Neural cell (in vitro differentiated cells): ENCODE results near the gene ARF1. TPM values are rescaled to one million over a fixed set of nuclear protein-coding genes. Genes with fewer than 3 reads are reported as not detected.

Experiments used
- H2AFZ ChIP-seq: fragments of 200-600, 300-800 bp; sonication (generic), shearing (Covaris generic); 2 replicates; pipeline ENCODE4 v1.6.0; 2014; ENCODE audit warnings: low read depth, mild to moderate bottlenecking, antibody characterized with exemption, low read length, moderate library complexity
- H3F3A ChIP-seq: fragments of 200-600 bp; shearing (Covaris generic); 2 replicates; pipeline ENCODE4 v1.6.1; 2016; ENCODE audit warnings: mild to moderate bottlenecking, moderate library complexity, mixed read lengths, antibody characterized with exemption, low read length; ENCODE audit not compliant: insufficient read depth, poor library complexity, severe bottlenecking
- H3K27ac ChIP-seq: fragments of 200-600, 300-800 bp; sonication (generic), shearing (Covaris generic); 2 replicates; pipeline ENCODE4 v1.5.1; 2014; ENCODE audit warnings: mild to moderate bottlenecking, low read length, moderate library complexity
- H3K27me3 ChIP-seq: fragments of 300-800, 200-600 bp; sonication (generic), shearing (Covaris generic); 2 replicates; pipeline ENCODE4 v1.6.0; 2014; ENCODE audit warnings: mild to moderate bottlenecking, low read depth, low read length, moderate library complexity; ENCODE audit not compliant: insufficient read depth
- H3K36me3 ChIP-seq: fragments of 300-800, 200-600 bp; sonication (generic), shearing (Covaris generic); 2 replicates; pipeline ENCODE4 v1.5.1; 2014; ENCODE audit warnings: mild to moderate bottlenecking, antibody characterized with exemption, low read length, moderate library complexity; ENCODE audit not compliant: insufficient read depth
- H3K4me2 ChIP-seq: fragments of 300-800, 200-600 bp; sonication (generic), shearing (Covaris generic); 2 replicates; pipeline ENCODE4 v1.6.0; 2014; ENCODE audit warnings: mild to moderate bottlenecking, low read length
- H3K4me3 ChIP-seq: fragments of 300-800, 200-600 bp; sonication (generic), shearing (Covaris generic); 2 replicates; pipeline ENCODE4 v1.5.1; 2014; ENCODE audit warnings: mild to moderate bottlenecking, low read length, moderate library complexity
- H3K79me2 ChIP-seq: fragments of 200-600 bp; shearing (Covaris generic); replicated peaks from 2 replicates; pipeline ENCODE4 v1.6.0; 2014; ENCODE audit warnings: mild to moderate bottlenecking, low read length, moderate library complexity; ENCODE audit not compliant: insufficient read depth
- H3K9ac ChIP-seq: fragments of 300-800, 200-600 bp; sonication (generic), shearing (Covaris generic); 2 replicates; pipeline ENCODE4 v1.6.1; 2016; ENCODE audit warnings: mild to moderate bottlenecking, low read length, mixed read lengths
- H3K9me2 ChIP-seq: fragments of 200-600 bp; shearing (Covaris generic); 2 replicates; pipeline ENCODE4 v1.6.1; 2016; ENCODE audit warnings: mild to moderate bottlenecking, low read length, mixed read lengths; ENCODE audit not compliant: insufficient read depth
- H3K9me3 ChIP-seq: fragments of 200-600, 300-800 bp; sonication (generic), shearing (Covaris generic); 2 replicates; pipeline ENCODE4 v1.6.1; 2016; ENCODE audit warnings: mild to moderate bottlenecking, mixed run types, low read length, moderate library complexity, mixed read lengths
- H4K20me1 ChIP-seq: fragments of 200-600 bp; shearing (Covaris generic); 2 replicates; pipeline ENCODE4 v1.6.1; 2016; ENCODE audit warnings: mild to moderate bottlenecking, mixed run types; ENCODE audit not compliant: insufficient read depth
- EP300 ChIP-seq: fragments of 450-650 bp; conservative IDR thresholded peaks from 2 replicates; pipeline ENCODE4 v1.6.1; 2014; ENCODE audit warnings: antibody characterized with exemption, mild to moderate bottlenecking, moderate library complexity; ENCODE audit not compliant: poor library complexity, severe bottlenecking
- EZH2 ChIP-seq: fragments of 200-600, 300-800 bp; shearing (Covaris generic), sonication (generic); IDR thresholded peaks from 2 replicates; pipeline ENCODE4 v1.6.1; 2014; ENCODE audit warnings: antibody characterized with exemption, low read length, borderline replicate concordance, mild to moderate bottlenecking; ENCODE audit not compliant: insufficient read depth, poor library complexity, severe bottlenecking
- MXI1 ChIP-seq: fragments of 450-650 bp; conservative IDR thresholded peaks from 2 replicates; pipeline ENCODE4 v1.6.1; 2014; ENCODE audit warnings: antibody characterized with exemption, mild to moderate bottlenecking; ENCODE audit not compliant: poor library complexity, severe bottlenecking
- POLR2AphosphoS5 ChIP-seq: IDR thresholded peaks from 2 replicates; pipeline ENCODE4 v1.6.1; 2012
- RAD21 ChIP-seq: fragments of 450-650 bp; conservative IDR thresholded peaks from 2 replicates; pipeline ENCODE4 v1.6.1; 2014; ENCODE audit warnings: antibody characterized with exemption, mild to moderate bottlenecking, moderate library complexity
- REST ChIP-seq: IDR thresholded peaks from 2 replicates; pipeline ENCODE4 v1.6.1; 2012; ENCODE audit warnings: borderline replicate concordance
- SMC3 ChIP-seq: fragments of 450-650 bp; conservative IDR thresholded peaks from 2 replicates; pipeline ENCODE4 v1.6.1; 2014; ENCODE audit warnings: antibody characterized with exemption, mild to moderate bottlenecking, moderate library complexity; ENCODE audit not compliant: poor library complexity
- TAF1 ChIP-seq: IDR thresholded peaks from 2 replicates; pipeline ENCODE4 v1.6.1; 2012; ENCODE audit warnings: low read depth
- polyA plus RNA-seq: library from polyadenylated mRNA; depleted of rRNA; stranded (reverse); fragments of >200 nt; gene quantifications from 2 replicates; pipeline ENCODE4 v1.2.3, GENCODE V29; 2014
- TF ChIP-seq, protein P1 (sequence below): fragments of 450-650 bp; IDR thresholded peaks from 2 replicates; pipeline ENCODE4 v1.5.1; 2014; ENCODE audit warnings: antibody characterized with exemption, mild to moderate bottlenecking, moderate library complexity; ENCODE audit not compliant: poor library complexity, severe bottlenecking

ARF1 gene
- polyA plus RNA-seq, 1 donor from 2014 or later: 168 TPM

DNA sequence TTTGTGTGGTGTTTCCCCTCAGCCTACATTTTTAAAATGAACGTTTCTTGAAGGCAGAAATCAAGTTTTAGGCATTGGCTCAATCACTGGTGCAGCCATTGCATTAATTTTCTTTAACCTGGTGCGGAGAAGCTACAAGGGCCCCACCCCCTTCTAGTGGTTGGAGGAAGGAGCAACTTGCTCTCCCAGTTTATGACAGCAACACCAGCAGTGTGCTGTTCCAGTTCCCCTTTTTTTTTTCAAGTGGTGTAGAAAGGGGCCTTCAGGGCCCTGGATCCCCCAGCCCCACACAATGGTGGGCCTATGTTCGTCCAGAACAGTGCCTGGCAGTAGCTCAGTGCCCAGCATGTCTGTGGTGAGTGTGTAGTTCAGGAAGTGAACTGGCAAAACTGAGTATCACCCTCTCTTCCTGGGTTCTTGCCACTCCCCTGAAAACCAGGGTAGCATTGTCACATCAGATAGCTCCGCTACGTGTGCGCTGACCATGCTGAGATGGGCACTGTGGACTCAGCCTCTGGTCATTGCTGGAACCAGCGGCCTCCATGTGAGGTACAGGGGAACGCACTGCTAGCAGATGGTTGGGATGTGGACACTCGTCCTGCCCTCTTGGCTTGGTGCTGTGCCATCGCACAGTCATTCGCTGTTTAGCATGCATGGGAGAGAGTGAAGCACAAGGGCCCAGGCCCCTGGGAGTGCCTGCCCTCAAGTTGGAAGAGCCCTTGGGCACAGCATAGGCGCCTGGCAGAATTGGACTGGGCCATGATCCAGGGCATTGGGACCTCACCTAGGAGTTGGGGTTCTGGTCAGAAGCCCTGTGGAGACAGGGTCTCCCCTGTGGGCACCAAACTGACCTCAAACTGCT is 7.2 kb downstream of the ARF1 start:
- no peak overlapping the region for H3K27ac ChIP-seq
- H3K9ac ChIP-seq: no peak overlapping the region
- H3K9me3 ChIP-seq: peaks cover 3% of the 10 kb centered on the region
- no peak overlapping the region for H3K4me2 ChIP-seq
- H3K4me3 ChIP-seq: no peak overlapping the region
- peaks cover 98% of the 10 kb centered on the region for H3K79me2 ChIP-seq
- no peaks in the 10 kb centered on the region for H3K36me3 ChIP-seq
- H4K20me1 ChIP-seq: peaks cover 7% of the 10 kb centered on the region
- H3K9me2 ChIP-seq: no peaks in the 10 kb centered on the region
- H3F3A ChIP-seq: no peaks in the 10 kb centered on the region
- H3K27me3 ChIP-seq: no peaks in the 10 kb centered on the region
- TF ChIP-seq REST: no peak
- no peak for TF ChIP-seq SMC3
- no peak for TF ChIP-seq MXI1
- TF ChIP-seq EZH2: no peak
- no peak for TF ChIP-seq TAF1
- no peak for TF ChIP-seq POLR2AphosphoS5
- TF ChIP-seq, protein P1, sequence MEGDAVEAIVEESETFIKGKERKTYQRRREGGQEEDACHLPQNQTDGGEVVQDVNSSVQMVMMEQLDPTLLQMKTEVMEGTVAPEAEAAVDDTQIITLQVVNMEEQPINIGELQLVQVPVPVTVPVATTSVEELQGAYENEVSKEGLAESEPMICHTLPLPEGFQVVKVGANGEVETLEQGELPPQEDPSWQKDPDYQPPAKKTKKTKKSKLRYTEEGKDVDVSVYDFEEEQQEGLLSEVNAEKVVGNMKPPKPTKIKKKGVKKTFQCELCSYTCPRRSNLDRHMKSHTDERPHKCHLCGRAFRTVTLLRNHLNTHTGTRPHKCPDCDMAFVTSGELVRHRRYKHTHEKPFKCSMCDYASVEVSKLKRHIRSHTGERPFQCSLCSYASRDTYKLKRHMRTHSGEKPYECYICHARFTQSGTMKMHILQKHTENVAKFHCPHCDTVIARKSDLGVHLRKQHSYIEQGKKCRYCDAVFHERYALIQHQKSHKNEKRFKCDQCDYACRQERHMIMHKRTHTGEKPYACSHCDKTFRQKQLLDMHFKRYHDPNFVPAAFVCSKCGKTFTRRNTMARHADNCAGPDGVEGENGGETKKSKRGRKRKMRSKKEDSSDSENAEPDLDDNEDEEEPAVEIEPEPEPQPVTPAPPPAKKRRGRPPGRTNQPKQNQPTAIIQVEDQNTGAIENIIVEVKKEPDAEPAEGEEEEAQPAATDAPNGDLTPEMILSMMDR: no peak
- no peak for TF ChIP-seq EP300
- TF ChIP-seq RAD21: no peak
- H2AFZ ChIP-seq: no peak overlapping the region

GRCh38 chr1:228090613-228091081 is 8.1 kb downstream of the ARF1 start:
- H3K27me3 ChIP-seq: no peaks in the 10 kb centered on the region

More at GRCh38 chr1:228090613-228091081, 8.1 kb downstream of the ARF1 start:
- peaks cover 2% of the 10 kb centered on the region for H3K36me3 ChIP-seq
- no peak overlapping the region for H3K27ac ChIP-seq
- no peak overlapping the region for H3K4me2 ChIP-seq
- no peaks in the 10 kb centered on the region for H3K9me2 ChIP-seq
- H4K20me1 ChIP-seq: no peaks in the 10 kb centered on the region
- H3K9ac ChIP-seq: no peak overlapping the region
- no peaks in the 10 kb centered on the region for H3F3A ChIP-seq
- peaks cover 4% of the 10 kb centered on the region for H3K9me3 ChIP-seq
- no peak overlapping the region for H2AFZ ChIP-seq
- TF ChIP-seq RAD21: no peak
- TF ChIP-seq EP300: no peak
- no peak for TF ChIP-seq REST
- no peak for TF ChIP-seq EZH2
- TF ChIP-seq TAF1: no peak
- no peak for TF ChIP-seq MXI1
- peaks cover 98% of the 10 kb centered on the region for H3K79me2 ChIP-seq
- H3K4me3 ChIP-seq: no peak overlapping the region
